GM18858 (cell line): ENCODE data around the gene SYNJ2.

Experiments
- ATAC-seq: cut with Tn5 transposase; IDR thresholded peaks from one replicate; pipeline ENCODE4 v1.9.1; 2021; ENCODE audit not compliant: unreplicated experiment

The SYNJ2 gene

GRCh38 chr6:157996201-157996712, 14.6 kb downstream of the SYNJ2 start:
- ATAC-seq, result no peak

GRCh38 chr6:157996918-157997702, 15.4 kb downstream of the SYNJ2 start:
- ATAC-seq, result no peak

GRCh38 chr6:157997893-157998608, 16.4 kb downstream of the SYNJ2 start:
- ATAC-seq, result no peak

- no peak for ATAC-seq
Measured at GRCh38 chr6:157998707-157999167, 17.1 kb downstream of the SYNJ2 start.

- no peak for ATAC-seq
Measured at GRCh38 chr6:157999168-158000051, 17.7 kb downstream of the SYNJ2 start.

GRCh38 chr6:158000530-158001307, 19.1 kb downstream of the SYNJ2 start:
- ATAC-seq, result no peak

- ATAC-seq, result no peak
Measured at GRCh38 chr6:158002249-158002950, 20.7 kb downstream of the SYNJ2 start.

- no peak for ATAC-seq
Measured at GRCh38 chr6:158002951-158003853, 21.5 kb downstream of the SYNJ2 start.

GRCh38 chr6:158003910-158004700, 22.4 kb downstream of the SYNJ2 start:
- ATAC-seq, result no peak

- ATAC-seq, result no peak
Measured at GRCh38 chr6:158004701-158005095, 23.0 kb downstream of the SYNJ2 start.

GRCh38 chr6:158005626-158006180, 24.0 kb downstream of the SYNJ2 start:
- ATAC-seq, result no peak

- ATAC-seq, result no peak
Measured at GRCh38 chr6:158006331-158006730, 24.7 kb downstream of the SYNJ2 start.

- no peak for ATAC-seq
Measured at GRCh38 chr6:158006821-158007570, 25.3 kb downstream of the SYNJ2 start.

- ATAC-seq, result no peak
Measured at GRCh38 chr6:158008864-158009113, 27.1 kb downstream of the SYNJ2 start.

- ATAC-seq, result no peak
Measured at GRCh38 chr6:158009114-158009891, 27.6 kb downstream of the SYNJ2 start.

- ATAC-seq, result no peak
Measured at GRCh38 chr6:158009935-158010585, 28.4 kb downstream of the SYNJ2 start.
